Transverse colon (tissue), 4 donors: Measurements from ENCODE around the gene SNRNP70.

Experiments
- POLR2A ChIP-seq: fragments of 450-650 bp; IDR thresholded peaks from one replicate; pipeline ENCODE4 v1.6.1; 2016; ENCODE audit warnings: antibody characterized with exemption, mild to moderate bottlenecking, moderate library complexity
- POLR2AphosphoS5 ChIP-seq, 3 donors: sonication (generic); formaldehyde crosslinking; IDR thresholded peaks; one replicate each; pipeline ENCODE4 v1.6.1; 2016; ENCODE audit warnings: antibody characterized with exemption in 3 of 3
- TF ChIP-seq, protein P1 (sequence below), 5 experiments: fragments of 200-600 bp in 3 of 5; fragments of 450-650 bp in 2 of 5; sonication (generic) in 3 of 5; IDR thresholded peaks; 1 replicate in 2 of 5; 2 replicates in 3 of 5; pipeline ENCODE4 v1.5.1; 2016 to 2017; ENCODE audit warnings: antibody characterized with exemption in 5 of 5, inconsistent platforms in 3 of 5, mild to moderate bottlenecking in 2 of 5, moderate library complexity in 1 of 5

DNA sequence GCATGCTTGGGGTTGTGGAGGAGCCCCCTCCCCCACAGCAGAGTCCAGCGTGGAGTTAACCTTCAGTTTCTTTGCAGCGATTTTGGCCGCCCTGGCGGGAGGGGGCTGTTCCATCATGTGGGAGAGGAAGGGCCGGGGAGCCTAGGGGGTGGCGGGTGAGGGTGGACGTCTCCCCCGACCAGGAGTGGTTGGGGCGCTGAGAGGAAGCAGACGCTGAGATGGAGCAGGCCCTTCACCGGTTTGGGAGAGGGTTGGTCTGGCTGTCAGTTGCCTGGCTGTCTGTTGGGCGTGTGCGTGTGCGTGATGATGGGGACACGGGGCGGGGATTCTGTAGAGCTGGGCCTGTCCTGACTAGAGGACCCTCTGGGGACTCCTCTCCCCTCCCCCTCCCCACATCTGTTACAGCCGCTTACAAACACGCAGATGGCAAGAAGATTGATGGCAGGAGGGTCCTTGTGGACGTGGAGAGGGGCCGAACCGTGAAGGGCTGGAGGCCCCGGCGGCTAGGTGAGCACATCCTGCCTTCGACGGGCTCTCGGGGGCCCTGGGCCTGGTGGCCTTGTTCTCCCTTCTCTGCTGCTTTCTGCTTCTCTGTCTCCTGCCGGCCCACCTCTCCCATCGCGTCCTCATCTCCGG is 19.1 kb downstream of the SNRNP70 start:
- TF ChIP-seq, protein P1, sequence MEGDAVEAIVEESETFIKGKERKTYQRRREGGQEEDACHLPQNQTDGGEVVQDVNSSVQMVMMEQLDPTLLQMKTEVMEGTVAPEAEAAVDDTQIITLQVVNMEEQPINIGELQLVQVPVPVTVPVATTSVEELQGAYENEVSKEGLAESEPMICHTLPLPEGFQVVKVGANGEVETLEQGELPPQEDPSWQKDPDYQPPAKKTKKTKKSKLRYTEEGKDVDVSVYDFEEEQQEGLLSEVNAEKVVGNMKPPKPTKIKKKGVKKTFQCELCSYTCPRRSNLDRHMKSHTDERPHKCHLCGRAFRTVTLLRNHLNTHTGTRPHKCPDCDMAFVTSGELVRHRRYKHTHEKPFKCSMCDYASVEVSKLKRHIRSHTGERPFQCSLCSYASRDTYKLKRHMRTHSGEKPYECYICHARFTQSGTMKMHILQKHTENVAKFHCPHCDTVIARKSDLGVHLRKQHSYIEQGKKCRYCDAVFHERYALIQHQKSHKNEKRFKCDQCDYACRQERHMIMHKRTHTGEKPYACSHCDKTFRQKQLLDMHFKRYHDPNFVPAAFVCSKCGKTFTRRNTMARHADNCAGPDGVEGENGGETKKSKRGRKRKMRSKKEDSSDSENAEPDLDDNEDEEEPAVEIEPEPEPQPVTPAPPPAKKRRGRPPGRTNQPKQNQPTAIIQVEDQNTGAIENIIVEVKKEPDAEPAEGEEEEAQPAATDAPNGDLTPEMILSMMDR (IDR thresholded peaks at IDR 0.05), result no peak
- TF ChIP-seq POLR2AphosphoS5 (IDR thresholded peaks at IDR 0.05), result no peak
- TF ChIP-seq POLR2A, result no peak
